GM06990 (cell line): Measurements from ENCODE around the gene UGT3A2.

ENCODE experiments used
- DNase-seq: peaks from one replicate; pipeline ENCODE4 v3.0.0-alpha.2; 2011; ENCODE audit not compliant: insufficient read length; ENCODE audit errors: extremely low read depth
- H3K27me3 ChIP-seq: replicated peaks from 2 replicates; pipeline ENCODE4 v1.6.0; 2011; ENCODE audit warnings: low read length; ENCODE audit not compliant: control insufficient read depth, insufficient read depth
- H3K36me3 ChIP-seq: 2 replicates; pipeline ENCODE4 v1.5.1; 2011; ENCODE audit warnings: low read length; ENCODE audit not compliant: control insufficient read depth, insufficient read depth
- H3K4me3 ChIP-seq: replicated peaks from 2 replicates; pipeline ENCODE4 v1.5.1; 2011; ENCODE audit warnings: low read depth, mild to moderate bottlenecking, control low read depth, low read length
- TF ChIP-seq, protein P1 (sequence below): IDR thresholded peaks from 2 replicates; pipeline ENCODE4 v1.5.1; 2011; ENCODE audit warnings: low read length, control low read depth, mild to moderate bottlenecking, inconsistent platforms; ENCODE audit not compliant: insufficient read depth, poor library complexity, severe bottlenecking

UGT3A2 gene

GRCh38 chr5:36066540-36067210, at the start of gene UGT3A2:
TSS of gene UGT3A2 (minus strand) at chr5:36066882. CDS start at chr5:36066789, 93 bp downstream.
- TF ChIP-seq, protein P1, sequence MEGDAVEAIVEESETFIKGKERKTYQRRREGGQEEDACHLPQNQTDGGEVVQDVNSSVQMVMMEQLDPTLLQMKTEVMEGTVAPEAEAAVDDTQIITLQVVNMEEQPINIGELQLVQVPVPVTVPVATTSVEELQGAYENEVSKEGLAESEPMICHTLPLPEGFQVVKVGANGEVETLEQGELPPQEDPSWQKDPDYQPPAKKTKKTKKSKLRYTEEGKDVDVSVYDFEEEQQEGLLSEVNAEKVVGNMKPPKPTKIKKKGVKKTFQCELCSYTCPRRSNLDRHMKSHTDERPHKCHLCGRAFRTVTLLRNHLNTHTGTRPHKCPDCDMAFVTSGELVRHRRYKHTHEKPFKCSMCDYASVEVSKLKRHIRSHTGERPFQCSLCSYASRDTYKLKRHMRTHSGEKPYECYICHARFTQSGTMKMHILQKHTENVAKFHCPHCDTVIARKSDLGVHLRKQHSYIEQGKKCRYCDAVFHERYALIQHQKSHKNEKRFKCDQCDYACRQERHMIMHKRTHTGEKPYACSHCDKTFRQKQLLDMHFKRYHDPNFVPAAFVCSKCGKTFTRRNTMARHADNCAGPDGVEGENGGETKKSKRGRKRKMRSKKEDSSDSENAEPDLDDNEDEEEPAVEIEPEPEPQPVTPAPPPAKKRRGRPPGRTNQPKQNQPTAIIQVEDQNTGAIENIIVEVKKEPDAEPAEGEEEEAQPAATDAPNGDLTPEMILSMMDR: no peak
- Histone ChIP-seq H3K27me3 (0 out of 2 replicates have a peak, but pooled peaks cover 1% of the 10 kb centered on the region), H3K4me3 (no peak within 1 kb of the TSS), H3K36me3 (no peaks in the 10 kb centered on the region)
- no peak for DNase-seq

- no peak overlapping the region for H3K4me3 ChIP-seq
- DNase-seq: no peak
- TF ChIP-seq, protein P1: no peak
- H3K36me3 ChIP-seq: no peaks in the 10 kb centered on the region; the same call in none of the 2 replicates
- H3K27me3 ChIP-seq: no peaks in the 10 kb centered on the region
Measured at GRCh38 chr5:36111238-36111637, 44.6 kb upstream of the UGT3A2 start.

GRCh38 chr5:36108758-36109460, 42.2 kb upstream of the UGT3A2 start:
- TF ChIP-seq, protein P1: no peak
- no peak for DNase-seq
- Histone ChIP-seq H3K27me3 (no peaks in the 10 kb centered on the region), H3K36me3 (no peaks in the 10 kb centered on the region; the same call in none of the 2 replicates), H3K4me3 (no peak overlapping the region)

DNA sequence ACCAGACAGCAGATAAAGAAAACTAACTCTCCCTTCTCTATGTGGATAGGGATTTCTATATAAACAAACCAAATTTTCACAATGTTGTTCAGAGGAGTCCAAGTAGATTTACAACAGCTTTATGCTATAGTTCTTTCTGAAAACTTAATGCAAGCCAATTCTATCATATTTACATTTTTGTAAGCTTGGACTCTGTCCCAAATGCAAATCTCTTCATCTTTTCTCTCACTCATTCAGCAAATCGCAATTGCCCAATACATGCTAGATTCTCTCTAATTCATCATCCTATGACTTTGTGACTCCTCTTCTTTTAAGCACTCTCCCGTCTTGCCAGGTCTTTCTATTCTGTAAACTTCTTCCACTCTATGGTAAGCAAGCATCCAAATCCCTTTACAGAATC, 39.1 kb upstream of the UGT3A2 start:
- Histone ChIP-seq H3K4me3 (no peak overlapping the region), H3K36me3 (no peaks in the 10 kb centered on the region; the same call in none of the 2 replicates), H3K27me3 (no peaks in the 10 kb centered on the region)
- DNase-seq: no peak
- TF ChIP-seq, protein P1: no peak

DNA sequence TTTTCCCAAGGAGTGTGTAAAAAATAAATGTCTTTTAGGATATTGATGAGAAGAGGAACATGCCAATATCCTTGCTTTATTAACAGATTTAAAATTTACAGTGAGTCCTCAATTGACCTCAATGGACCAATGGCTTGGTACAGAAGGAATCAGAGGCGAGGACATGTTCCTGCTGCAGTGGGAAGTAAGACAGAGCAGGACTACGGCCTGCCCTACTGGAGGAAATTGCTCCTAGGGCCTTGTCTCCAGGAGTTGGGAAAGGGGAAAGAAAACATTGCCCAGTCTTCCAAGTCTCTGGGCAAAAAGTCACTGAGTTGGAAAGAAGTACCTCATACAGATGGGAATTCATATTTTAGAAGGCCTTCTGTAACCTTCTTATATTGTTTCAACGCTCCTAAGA, 33.1 kb upstream of the UGT3A2 start:
- H3K36me3 ChIP-seq: no peaks in the 10 kb centered on the region
- DNase-seq: no peak
- TF ChIP-seq, protein P1: no peak
- no peaks in the 10 kb centered on the region for H3K27me3 ChIP-seq
- H3K4me3 ChIP-seq: no peak overlapping the region
